ENCODE data around the gene LRRC3.

The LRRC3 gene

GRCh38 chr21:44467859-44468195 is 12.5 kb downstream of the LRRC3 start:
- H3K9me3 ChIP-seq (ENCODE audit: control insufficient read depth, low read length), result no peaks in the 10 kb centered on the region
- no peak overlapping the region for H3K4me2 ChIP-seq (ENCODE audit: low read length)
- no peaks in the 10 kb centered on the region for H3K4me1 ChIP-seq
- H3K79me2 ChIP-seq, result no peaks in the 10 kb centered on the region
- no peak overlapping the region for H3K9ac ChIP-seq
- no peak overlapping the region for H3K4me3 ChIP-seq (ENCODE audit: low read depth, low read length)
- no peak overlapping the region for H3K27ac ChIP-seq
- no peaks in the 10 kb centered on the region for H3K36me3 ChIP-seq (ENCODE audit: control insufficient read depth, insufficient read depth, low read length)
- TF ChIP-seq CTCF (IDR thresholded peaks at IDR 0.05), result no peak
- H3K27me3 ChIP-seq (ENCODE audit: control insufficient read depth, insufficient read depth, low read length), result no peaks in the 10 kb centered on the region
- H2AFZ ChIP-seq, result no peak overlapping the region

GRCh38 chr21:44471341-44471740 is 16.0 kb downstream of the LRRC3 start:
- no peaks in the 10 kb centered on the region for H3K79me2 ChIP-seq
- no peak overlapping the region for H2AFZ ChIP-seq
- H3K27ac ChIP-seq, result no peak overlapping the region
- no peaks in the 10 kb centered on the region for H3K27me3 ChIP-seq (ENCODE audit: control insufficient read depth, insufficient read depth, low read length)
- no peaks in the 10 kb centered on the region for H3K4me1 ChIP-seq
- no peak overlapping the region for H3K4me2 ChIP-seq (ENCODE audit: low read length)
- no peaks in the 10 kb centered on the region for H3K9me3 ChIP-seq (ENCODE audit: control insufficient read depth, low read length)
- no peak overlapping the region for H3K4me3 ChIP-seq (ENCODE audit: low read depth, low read length)
- no peak overlapping the region for H3K9ac ChIP-seq
- H3K36me3 ChIP-seq (ENCODE audit: control insufficient read depth, insufficient read depth, low read length), result no peaks in the 10 kb centered on the region
- no peak for TF ChIP-seq CTCF (IDR thresholded peaks at IDR 0.05)

GRCh38 chr21:44471996-44472395 is 16.7 kb downstream of the LRRC3 start:
- no peaks in the 10 kb centered on the region for H3K9me3 ChIP-seq (ENCODE audit: control insufficient read depth, low read length)
- H3K36me3 ChIP-seq (ENCODE audit: control insufficient read depth, insufficient read depth, low read length), result no peaks in the 10 kb centered on the region
- H3K79me2 ChIP-seq, result no peaks in the 10 kb centered on the region
- no peaks in the 10 kb centered on the region for H3K27me3 ChIP-seq (ENCODE audit: control insufficient read depth, insufficient read depth, low read length)
- H2AFZ ChIP-seq, result no peak overlapping the region
- H3K9ac ChIP-seq, result no peak overlapping the region
- TF ChIP-seq CTCF (IDR thresholded peaks at IDR 0.05), result no peak
- no peak overlapping the region for H3K27ac ChIP-seq
- no peak overlapping the region for H3K4me3 ChIP-seq (ENCODE audit: low read depth, low read length)
- no peaks in the 10 kb centered on the region for H3K4me1 ChIP-seq
- no peak overlapping the region for H3K4me2 ChIP-seq (ENCODE audit: low read length)

- no peaks in the 10 kb centered on the region for H3K36me3 ChIP-seq (ENCODE audit: control insufficient read depth, insufficient read depth, low read length)
- TF ChIP-seq CTCF (IDR thresholded peaks at IDR 0.05), result no peak
- no peaks in the 10 kb centered on the region for H3K4me1 ChIP-seq
- no peak overlapping the region for H3K9ac ChIP-seq
- no peaks in the 10 kb centered on the region for H3K79me2 ChIP-seq
- H3K27ac ChIP-seq, result no peak overlapping the region
- H3K9me3 ChIP-seq (ENCODE audit: control insufficient read depth, low read length), result no peaks in the 10 kb centered on the region
- H3K27me3 ChIP-seq (ENCODE audit: control insufficient read depth, insufficient read depth, low read length), result no peaks in the 10 kb centered on the region
- H3K4me3 ChIP-seq (ENCODE audit: low read depth, low read length), result no peak overlapping the region
- H3K4me2 ChIP-seq (ENCODE audit: low read length), result no peak overlapping the region
- no peak overlapping the region for H2AFZ ChIP-seq
Measured at GRCh38 chr21:44473915-44474555, 18.7 kb downstream of the LRRC3 start.

- Histone ChIP-seq H3K4me3 (ENCODE audit: low read depth, low read length) (no peak overlapping the region), H3K9me3 (ENCODE audit: control insufficient read depth, low read length) (no peaks in the 10 kb centered on the region), H3K36me3 (ENCODE audit: control insufficient read depth, insufficient read depth, low read length) (no peaks in the 10 kb centered on the region), H2AFZ (no peak overlapping the region), H3K9ac (no peak overlapping the region), H3K27me3 (ENCODE audit: control insufficient read depth, insufficient read depth, low read length) (no peaks in the 10 kb centered on the region), H3K4me2 (ENCODE audit: low read length) (no peak overlapping the region), H3K27ac (no peak overlapping the region), H3K4me1 (no peaks in the 10 kb centered on the region), H3K79me2 (no peaks in the 10 kb centered on the region)
- TF ChIP-seq CTCF (IDR thresholded peaks at IDR 0.05), result no peak
Measured at GRCh38 chr21:44475266-44475845, 20.0 kb downstream of the LRRC3 start.

All from parathyroid adenoma (tissue), 2 donors.